Measurements from ENCODE around the gene STAG1. TPM values are rescaled to one million over a fixed set of nuclear protein-coding genes. Genes with fewer than 3 reads are reported as not detected.
"Not testable (repeated sequence)": the region's sequence is repeated elsewhere in the genome, so short reads cannot be mapped to it uniquely, and the experiment has no call there.

STAG1 gene
- total RNA-seq, 1 donor from 2014 or later: 29.3 TPM

- no peak for DNase-seq (ENCODE audit: low read depth)
Observed at GRCh38 chr3:136749091-136749490, 3.1 kb downstream of the STAG1 start.

GRCh38 chr3:136745916-136746315, 6.3 kb downstream of the STAG1 start:
- DNase-seq (ENCODE audit: low read depth): no peak

GRCh38 chr3:136741063-136741462, 11.1 kb downstream of the STAG1 start:
- DNase-seq (ENCODE audit: low read depth): no peak

- DNase-seq (ENCODE audit: low read depth): no peak
Observed at GRCh38 chr3:136740351-136740958, 11.7 kb downstream of the STAG1 start.

GRCh38 chr3:136736950-136737349, 15.2 kb downstream of the STAG1 start:
- DNase-seq (ENCODE audit: low read depth): not testable (repeated sequence)

GRCh38 chr3:136735103-136735502, 17.1 kb downstream of the STAG1 start:
- DNase-seq (ENCODE audit: low read depth): no peak

- no peak for DNase-seq (ENCODE audit: low read depth)
Observed at GRCh38 chr3:136734382-136735070, 17.7 kb downstream of the STAG1 start.

GRCh38 chr3:136733317-136733833, 18.8 kb downstream of the STAG1 start:
- peak; percentile 29 for DNase-seq (ENCODE audit: low read depth)

- DNase-seq (ENCODE audit: low read depth): no peak
Observed at GRCh38 chr3:136731274-136731884, 20.8 kb downstream of the STAG1 start.

GRCh38 chr3:136730595-136731273, 21.4 kb downstream of the STAG1 start:
- DNase-seq (ENCODE audit: low read depth): no peak

- DNase-seq (ENCODE audit: low read depth): peak; percentile 96
Observed at GRCh38 chr3:136728918-136729317, 23.3 kb downstream of the STAG1 start.

GRCh38 chr3:136728473-136728872, 23.7 kb downstream of the STAG1 start:
- DNase-seq (ENCODE audit: low read depth): no peak

GRCh38 chr3:136725468-136725867, 26.7 kb downstream of the STAG1 start:
- DNase-seq (ENCODE audit: low read depth): no peak

GRCh38 chr3:136722916-136723315, 29.3 kb downstream of the STAG1 start:
- not testable (repeated sequence) for DNase-seq (ENCODE audit: low read depth)

GRCh38 chr3:136722399-136722798, 29.8 kb downstream of the STAG1 start:
- not testable (repeated sequence) for DNase-seq (ENCODE audit: low read depth)

- DNase-seq (ENCODE audit: low read depth): no peak
Observed at GRCh38 chr3:136720091-136720490, 32.1 kb downstream of the STAG1 start.

GRCh38 chr3:136716629-136717028, 35.5 kb downstream of the STAG1 start:
- no peak for DNase-seq (ENCODE audit: low read depth)

GRCh38 chr3:136714020-136714419, 38.2 kb downstream of the STAG1 start:
- DNase-seq (ENCODE audit: low read depth): no peak

GRCh38 chr3:136712941-136713340, 39.2 kb downstream of the STAG1 start:
- no peak for DNase-seq (ENCODE audit: low read depth)

GRCh38 chr3:136711888-136712287, 40.3 kb downstream of the STAG1 start:
- not testable (repeated sequence) for DNase-seq (ENCODE audit: low read depth)

GRCh38 chr3:136711277-136711676, 40.9 kb downstream of the STAG1 start:
- no peak for DNase-seq (ENCODE audit: low read depth)

GRCh38 chr3:136709775-136710174, 42.4 kb downstream of the STAG1 start:
- not testable (repeated sequence) for DNase-seq (ENCODE audit: low read depth)

Measured in myocyte (in vitro differentiated cells).